DMS53 treated with DMSO at 0.1 percent for 48 hours (cell line): ENCODE results near the gene XYLB.
"Not testable (repeated sequence)": the region's sequence is repeated elsewhere in the genome, so short reads cannot be mapped to it uniquely, and the experiment has no call there.

ENCODE experiments used
- DNase-seq: peaks from one replicate; lab custom pipeline; 2025; ENCODE audit not compliant: unreplicated experiment; lab: John Stamatoyannopoulos, UW

XYLB gene

GRCh38 chr3:38346587-38347410 lies at the start of gene XYLB:
TSS of gene XYLB (plus strand) at chr3:38346785. CDS start at chr3:38346869, 84 bp downstream.
- peak; percentile 42 for DNase-seq

- not testable (repeated sequence) for DNase-seq
These were observed 49.5 kb upstream of the XYLB start for GRCh38 chr3:38297053-38297452.

GRCh38 chr3:38297537-38297936 lies 49.0 kb upstream of the XYLB start:
- DNase-seq, result no peak

- no peak for DNase-seq
These were observed 48.5 kb upstream of the XYLB start for GRCh38 chr3:38297947-38298711.

DNA sequence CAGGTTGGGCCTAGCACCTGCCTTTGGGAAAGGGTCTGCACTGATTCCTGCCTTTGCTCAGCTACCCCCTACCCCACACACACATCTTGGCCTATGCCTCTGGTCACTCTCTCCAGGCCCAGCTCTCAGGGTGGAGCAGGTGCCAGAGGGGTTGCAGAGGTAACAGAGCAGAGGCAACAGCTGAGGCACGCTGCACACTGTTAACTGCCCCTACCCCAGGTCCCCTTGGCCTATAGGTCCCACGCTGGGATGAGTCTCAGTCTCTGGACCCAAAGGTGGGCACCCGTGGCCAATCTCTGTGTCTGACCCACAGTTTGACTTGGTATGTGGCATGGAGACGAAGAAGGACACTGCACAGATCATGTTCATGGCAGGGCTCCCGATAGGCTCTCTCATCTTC lies 39.6 kb upstream of the XYLB start:
- DNase-seq, result no peak

GRCh38 chr3:38307599-38307998 lies 39.0 kb upstream of the XYLB start:
- DNase-seq, result no peak

DNA sequence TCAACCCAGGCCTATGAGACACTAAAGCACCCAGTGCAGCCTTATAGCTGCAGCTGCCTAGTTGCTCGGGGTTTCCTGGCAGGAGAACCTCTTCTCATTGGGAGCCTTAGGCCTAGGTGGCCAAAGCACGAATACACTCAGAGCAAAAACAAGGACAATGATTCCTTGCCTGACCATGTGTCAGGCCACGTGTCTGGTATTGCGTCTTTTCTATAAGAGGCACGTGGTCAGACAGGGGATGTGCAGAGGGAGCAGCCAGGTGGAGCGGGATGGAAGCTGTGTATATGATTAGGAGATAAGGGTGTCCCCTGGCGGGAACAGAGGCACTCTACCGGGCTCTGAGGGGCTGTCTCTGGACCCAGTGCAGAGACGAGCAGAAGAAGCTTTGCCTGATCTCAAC lies 38.1 kb upstream of the XYLB start:
- DNase-seq, result no peak

DNA sequence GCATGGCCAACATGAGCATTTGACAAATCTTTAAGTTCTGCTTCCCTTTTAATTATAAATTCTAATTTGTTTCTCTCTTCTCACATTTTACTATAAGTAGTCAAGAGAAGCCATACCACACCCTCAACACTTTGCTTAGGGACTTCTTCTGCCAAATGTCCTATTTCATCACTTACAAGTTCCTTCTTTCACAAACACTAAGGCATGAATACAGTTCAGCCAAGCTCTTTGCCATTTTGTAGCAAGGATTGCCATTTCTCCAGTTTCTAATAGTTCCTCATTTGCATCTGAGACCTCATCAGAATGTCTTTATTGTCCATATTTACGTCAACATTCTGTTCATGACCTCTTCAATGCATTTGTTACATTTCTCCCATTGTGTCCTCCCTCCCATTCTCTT lies 35.1 kb upstream of the XYLB start:
- no peak for DNase-seq

GRCh38 chr3:38311941-38312340 lies 34.6 kb upstream of the XYLB start:
- no peak for DNase-seq

GRCh38 chr3:38312356-38312755 lies 34.2 kb upstream of the XYLB start:
- DNase-seq, result no peak

- no peak for DNase-seq
These were observed 33.3 kb upstream of the XYLB start for GRCh38 chr3:38313263-38313662.

- no peak for DNase-seq
These were observed 32.9 kb upstream of the XYLB start for GRCh38 chr3:38313695-38314094.

DNA sequence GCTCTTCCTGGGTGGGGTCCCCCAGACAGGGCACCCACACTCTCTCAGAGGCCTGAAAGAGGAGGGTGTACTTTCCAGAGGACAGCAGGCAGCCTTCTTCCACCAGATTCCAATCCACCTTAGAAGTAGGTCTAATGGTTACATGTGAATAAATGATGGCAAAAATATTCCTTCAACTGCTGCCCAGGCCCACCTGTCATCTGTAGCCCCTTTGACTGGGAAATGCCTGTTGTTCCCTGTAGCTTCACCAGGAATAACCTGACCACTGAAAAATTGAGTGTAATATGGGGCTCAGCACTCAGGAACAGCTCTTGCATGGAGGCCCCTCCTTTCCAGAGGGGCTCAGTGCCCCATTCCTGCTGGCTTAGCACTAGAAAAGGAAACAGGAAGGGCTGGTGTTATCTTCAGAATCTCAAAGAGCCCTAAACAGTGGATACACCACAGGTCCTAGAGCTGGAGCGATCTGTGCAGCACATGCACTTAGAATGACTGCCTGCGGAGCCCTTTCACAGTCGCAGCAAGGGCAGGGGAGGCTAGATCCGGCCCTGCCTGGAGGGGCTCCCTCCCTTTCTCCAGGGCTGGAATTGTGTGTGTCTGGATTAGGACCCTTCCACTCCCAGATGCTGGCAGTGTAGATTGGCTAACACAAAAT lies 32.3 kb upstream of the XYLB start:
- DNase-seq, result no peak

DNA sequence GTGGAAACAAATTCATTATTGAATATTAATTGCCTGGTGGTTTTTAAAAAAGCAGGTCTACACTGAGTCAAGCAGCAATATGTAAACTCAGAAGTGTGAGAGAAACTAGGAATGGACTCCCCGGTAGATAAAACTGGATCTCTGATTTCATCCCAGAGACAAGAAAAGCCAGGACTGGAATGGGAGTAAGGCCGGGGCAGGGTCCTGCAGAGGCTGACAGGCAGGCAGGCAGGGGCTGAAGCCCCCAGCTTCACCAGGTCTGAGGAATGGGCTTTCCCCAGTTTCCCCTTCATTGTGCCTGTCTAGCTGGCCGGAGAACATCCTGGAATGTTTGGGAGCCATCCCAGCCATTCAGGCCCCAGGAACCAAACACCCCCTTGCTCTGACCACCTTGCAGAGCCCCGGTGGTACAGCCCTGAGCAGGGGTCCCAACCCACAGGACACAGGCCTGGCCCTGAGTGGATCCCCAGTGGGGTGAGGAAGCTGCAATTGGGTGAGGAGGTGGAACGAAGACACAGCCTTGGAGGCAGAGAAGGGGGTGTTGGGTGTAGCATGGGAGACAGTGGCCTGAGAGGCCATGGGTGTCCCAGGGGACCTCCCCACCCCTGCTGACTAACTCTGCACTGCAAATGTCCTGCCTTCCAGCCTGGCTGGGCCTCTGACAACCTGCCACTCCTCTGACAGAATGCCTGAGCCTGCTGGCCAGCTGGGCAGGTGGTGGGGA lies 31.7 kb upstream of the XYLB start:
- DNase-seq, result no peak

DNA sequence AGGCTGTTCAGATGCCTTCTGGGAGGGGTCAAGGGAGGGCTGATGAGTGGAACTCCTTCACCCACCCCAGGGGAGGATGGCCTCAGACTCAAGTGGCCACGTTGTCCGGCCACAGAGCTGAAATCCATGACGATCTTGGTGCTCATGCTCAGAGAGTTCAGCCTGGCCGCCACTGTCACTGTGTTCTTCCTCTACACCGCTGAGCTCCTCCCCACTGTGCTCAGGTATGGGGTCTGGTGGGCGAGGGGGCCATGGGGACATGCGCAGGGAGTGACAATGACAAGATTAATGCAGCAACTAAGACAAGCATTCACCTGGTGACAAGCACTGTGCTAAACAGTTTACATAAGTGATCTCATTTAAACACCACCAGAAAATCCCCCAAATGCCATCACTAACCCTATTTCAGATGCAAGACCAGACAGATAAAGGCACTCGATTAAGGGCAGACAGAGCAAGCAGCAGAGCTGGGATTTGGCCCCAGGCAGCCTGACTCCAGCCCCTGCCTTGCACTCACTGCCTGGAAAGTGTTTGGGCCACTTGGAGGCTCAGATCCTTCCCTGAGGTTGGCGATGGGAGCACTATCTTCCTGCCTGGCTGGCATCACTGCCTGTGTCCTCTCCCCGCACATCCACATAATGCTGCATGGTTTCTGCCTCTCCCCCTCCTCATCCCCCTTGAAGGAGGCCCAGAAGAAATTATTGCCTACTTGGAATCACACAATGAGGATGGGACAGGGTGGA lies 30.9 kb upstream of the XYLB start:
- DNase-seq, result no peak

DNA sequence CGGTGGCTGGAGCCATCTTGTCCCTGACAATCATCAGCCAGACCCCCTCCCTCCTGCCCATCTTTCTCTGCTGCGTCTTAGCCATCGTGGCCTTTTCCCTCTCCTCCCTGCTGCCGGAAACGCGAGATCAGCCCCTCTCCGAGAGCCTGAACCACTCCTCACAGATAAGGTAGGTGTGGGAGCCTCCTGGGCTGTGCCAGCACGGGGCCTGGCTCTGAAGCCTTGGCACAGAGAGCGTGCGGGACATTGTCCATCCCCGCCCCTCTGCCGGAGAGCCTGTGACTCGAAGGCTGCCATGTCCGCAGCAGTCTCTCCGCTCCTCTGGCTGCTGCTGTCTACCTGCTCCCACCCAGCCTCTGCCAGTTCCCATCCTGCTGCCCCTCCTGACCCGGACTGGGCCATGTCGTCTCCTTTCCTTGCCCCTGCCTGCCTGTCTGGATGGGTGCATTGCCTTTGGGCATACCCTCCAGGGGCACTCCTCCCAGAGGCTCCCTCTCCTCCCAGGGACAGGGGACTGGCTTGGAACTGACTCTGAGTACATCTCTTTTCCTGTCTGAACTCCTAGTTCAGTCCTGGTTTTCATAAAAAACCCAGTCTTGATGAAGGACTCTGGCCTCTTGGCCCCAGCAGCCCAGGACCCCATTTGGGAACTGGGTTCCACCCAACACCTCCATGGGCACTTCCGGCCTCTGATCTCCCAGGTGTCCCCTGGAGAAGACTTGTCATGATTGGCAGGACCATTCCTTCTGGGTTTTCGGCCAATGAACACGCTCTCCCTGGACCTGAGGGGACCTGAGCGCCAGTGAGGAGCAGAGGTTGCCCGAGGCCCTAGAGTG lies 30.0 kb upstream of the XYLB start:
- no peak for DNase-seq

- DNase-seq, result no peak
These were observed 29.3 kb upstream of the XYLB start for GRCh38 chr3:38317192-38317759.

GRCh38 chr3:38318766-38319671 lies 27.6 kb upstream of the XYLB start:
- DNase-seq, result no peak
